Mononuclear cell (primary cell): Measurements from ENCODE around the gene PRRC1. TPM values are rescaled to one million over a fixed set of nuclear protein-coding genes. Genes with fewer than 3 reads are reported as not detected.
"Not testable (repeated sequence)": the region's sequence is repeated elsewhere in the genome, so short reads cannot be mapped to it uniquely, and the experiment has no call there.

ENCODE experiments used
- H3K27me3 ChIP-seq: 2 replicates; pipeline ENCODE4 v1.6.0; 2011; ENCODE audit warnings: low read length, control low read depth; ENCODE audit not compliant: insufficient read depth
- H3K4me1 ChIP-seq: 2 replicates; pipeline ENCODE4 v1.5.1; 2011; ENCODE audit warnings: mild to moderate bottlenecking, low read length, control low read depth; ENCODE audit not compliant: insufficient read depth
- H3K4me3 ChIP-seq: 2 replicates; pipeline ENCODE4 v1.5.1; 2011; ENCODE audit warnings: mild to moderate bottlenecking, low read length, moderate library complexity
- H3K9me3 ChIP-seq: 2 replicates; pipeline ENCODE4 v1.5.1; 2011; ENCODE audit warnings: low read depth, mild to moderate bottlenecking, control low read depth, low read length
- total RNA-seq: library from RNA; depleted of rRNA; stranded (reverse); fragments of >200 nt; gene quantifications from one replicate; pipeline ENCODE4 v1.2.3, GENCODE V29; 2012

PRRC1 gene
- total RNA-seq, 1 donor = 44.6 TPM

DNA sequence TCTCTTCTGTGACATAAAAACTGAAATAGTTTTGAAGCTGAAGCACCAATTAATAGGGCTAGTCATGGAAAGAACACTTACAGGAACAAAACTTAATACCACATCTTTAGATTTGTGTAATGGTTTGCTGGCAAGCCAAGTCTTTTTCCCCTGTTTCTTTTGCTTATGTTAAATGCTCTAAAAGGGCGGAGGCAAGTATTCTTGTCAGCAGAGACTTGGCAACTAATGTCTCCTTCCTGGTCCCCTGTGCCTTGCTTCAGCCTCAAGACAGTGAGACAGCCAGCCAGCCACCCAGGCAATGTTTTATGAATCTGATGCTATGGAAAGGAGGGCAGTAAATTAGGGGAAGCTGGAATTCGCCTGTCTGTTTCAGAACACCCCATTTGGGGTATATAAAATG, 45.7 kb downstream of the PRRC1 start:
- no peaks in the 10 kb centered on the region for H3K27me3 ChIP-seq
- peaks cover 9% of the 10 kb centered on the region for H3K4me1 ChIP-seq
- no peak overlapping the region for H3K4me3 ChIP-seq
- H3K9me3 ChIP-seq = no peaks in the 10 kb centered on the region

DNA sequence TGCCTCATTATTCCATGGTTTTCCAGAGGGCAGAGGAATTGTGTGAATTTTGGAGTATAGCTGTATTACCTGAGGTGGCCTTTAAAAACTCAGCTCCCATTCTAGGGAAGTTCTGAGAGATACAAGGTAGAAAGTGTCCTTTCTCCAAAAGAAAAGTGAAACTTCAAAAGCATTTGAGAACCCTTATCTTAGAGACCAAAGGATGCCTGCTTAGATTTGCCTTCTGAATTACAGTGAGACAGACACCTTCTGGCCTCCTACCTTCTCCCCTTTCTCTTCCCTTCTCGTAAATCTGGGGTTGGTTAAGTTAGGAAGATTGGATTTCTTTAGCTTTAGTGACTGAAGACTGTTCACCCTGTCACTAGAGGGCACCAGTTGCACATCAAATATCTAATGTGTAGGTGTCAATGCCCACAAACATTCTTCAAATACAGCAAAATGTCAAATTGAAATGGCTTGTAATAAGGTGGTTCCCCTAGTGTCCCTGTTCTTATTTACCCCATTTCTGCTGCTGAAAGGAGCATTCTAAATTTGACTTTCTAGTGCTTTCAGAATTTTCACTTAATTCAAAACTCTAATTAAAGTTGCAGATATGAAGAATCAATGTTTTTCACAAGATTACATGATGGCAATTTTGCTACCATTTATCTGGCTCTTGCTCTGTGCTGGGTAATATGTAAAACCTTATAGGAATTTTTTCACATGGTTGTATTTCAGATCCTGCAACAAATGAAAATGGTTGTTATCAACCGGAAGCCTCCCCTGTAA, 46.7 kb downstream of the PRRC1 start:
- H3K4me1 ChIP-seq = peaks cover 9% of the 10 kb centered on the region
- no peak overlapping the region for H3K4me3 ChIP-seq

DNA sequence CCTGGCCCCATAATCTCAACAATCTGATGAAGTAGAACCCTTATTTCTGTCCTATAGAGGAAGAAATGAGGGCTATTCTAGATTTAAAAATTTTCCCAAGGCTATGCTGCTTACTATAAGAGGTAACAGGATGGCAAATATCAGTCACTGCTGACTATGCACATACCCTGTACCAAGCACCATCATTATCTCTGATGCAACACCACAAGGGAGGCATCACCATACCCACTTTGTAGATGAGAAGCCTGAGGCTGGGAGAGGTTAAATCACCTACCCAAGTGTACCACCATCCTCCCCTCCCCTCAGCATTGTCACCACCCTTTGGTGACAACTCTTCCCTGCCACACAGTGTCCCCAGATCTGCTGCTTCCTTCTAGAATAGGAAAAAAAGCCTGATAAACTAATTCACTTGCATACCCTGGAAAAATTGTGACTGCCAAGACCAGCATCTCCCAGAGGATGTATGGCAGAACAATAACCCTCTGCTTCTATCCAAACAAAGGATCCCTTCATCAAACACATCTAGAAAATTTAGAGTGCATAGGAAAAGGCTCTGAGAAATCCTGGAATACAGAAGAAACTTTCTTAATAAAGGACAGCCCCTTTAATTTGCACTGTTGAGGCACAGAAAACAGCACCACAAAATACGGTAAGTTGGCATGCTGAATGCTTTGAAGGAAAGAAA, 48.3 kb downstream of the PRRC1 start:
- Histone ChIP-seq H3K4me1 (peaks cover 9% of the 10 kb centered on the region), H3K27me3 (no peaks in the 10 kb centered on the region), H3K9me3 (no peaks in the 10 kb centered on the region), H3K4me3 (no peak overlapping the region)

More for the DNA sequence above, 46.7 kb downstream of the PRRC1 start:
- Histone ChIP-seq H3K9me3 (no peaks in the 10 kb centered on the region), H3K27me3 (no peaks in the 10 kb centered on the region)

DNA sequence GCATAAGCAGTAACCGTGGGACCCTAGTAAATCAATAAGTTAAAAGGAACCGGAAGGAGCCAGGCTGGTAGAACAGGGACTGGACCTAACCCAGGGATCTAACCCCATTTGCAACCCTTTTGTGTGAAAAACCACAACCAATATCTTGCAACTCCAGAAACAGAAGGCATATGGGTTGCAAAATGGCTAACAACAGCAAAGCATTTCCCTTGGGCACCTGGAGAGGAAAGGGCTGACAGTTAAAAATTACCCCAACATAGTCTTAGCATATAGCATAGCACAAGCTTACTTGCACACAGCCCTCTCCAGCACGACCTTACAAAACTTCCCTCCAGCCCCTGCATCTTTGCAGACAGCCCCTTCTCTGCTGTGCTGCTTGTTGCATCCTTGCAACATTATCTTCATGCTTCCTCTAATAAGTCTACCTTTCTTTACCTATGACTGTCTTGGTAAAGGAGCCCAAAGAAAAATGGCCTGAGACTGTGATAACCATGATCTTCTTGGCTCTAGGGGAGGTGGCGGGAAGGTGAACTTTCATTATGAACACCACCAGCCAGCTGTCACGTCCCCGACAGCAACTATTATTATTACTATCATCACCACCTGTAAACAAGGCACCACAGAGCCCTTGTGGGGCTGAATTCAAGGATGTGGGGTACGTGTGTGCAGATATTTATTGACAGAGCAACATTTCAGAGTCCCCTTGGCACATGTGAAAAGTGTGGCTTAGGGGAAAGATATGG, 49.8 kb downstream of the PRRC1 start:
- H3K9me3 ChIP-seq = no peaks in the 10 kb centered on the region
- peaks cover 9% of the 10 kb centered on the region for H3K4me1 ChIP-seq
- H3K4me3 ChIP-seq = no peak overlapping the region
- no peaks in the 10 kb centered on the region for H3K27me3 ChIP-seq

DNA sequence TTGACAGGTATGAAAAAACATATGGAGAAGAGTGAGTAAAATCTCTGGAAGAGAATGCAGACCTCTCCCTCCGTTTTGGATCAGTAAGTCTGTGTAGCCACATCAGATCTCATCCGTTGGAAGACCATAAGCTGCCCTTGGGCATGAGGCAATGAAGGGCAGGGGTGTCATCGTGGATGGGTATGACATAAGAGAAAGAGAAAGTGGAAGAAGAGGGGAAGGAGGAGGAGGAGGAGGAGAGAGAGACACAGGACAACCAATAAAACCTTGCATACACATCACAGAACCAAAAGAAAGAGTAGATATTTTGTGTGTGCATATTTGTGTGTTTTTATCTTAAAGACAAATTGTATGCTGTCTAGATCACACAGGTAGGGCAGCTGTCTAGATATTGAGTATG, 50.7 kb downstream of the PRRC1 start:
- Histone ChIP-seq H3K9me3 (no peaks in the 10 kb centered on the region), H3K27me3 (no peaks in the 10 kb centered on the region), H3K4me1 (peaks cover 9% of the 10 kb centered on the region), H3K4me3 (no peak overlapping the region)

DNA sequence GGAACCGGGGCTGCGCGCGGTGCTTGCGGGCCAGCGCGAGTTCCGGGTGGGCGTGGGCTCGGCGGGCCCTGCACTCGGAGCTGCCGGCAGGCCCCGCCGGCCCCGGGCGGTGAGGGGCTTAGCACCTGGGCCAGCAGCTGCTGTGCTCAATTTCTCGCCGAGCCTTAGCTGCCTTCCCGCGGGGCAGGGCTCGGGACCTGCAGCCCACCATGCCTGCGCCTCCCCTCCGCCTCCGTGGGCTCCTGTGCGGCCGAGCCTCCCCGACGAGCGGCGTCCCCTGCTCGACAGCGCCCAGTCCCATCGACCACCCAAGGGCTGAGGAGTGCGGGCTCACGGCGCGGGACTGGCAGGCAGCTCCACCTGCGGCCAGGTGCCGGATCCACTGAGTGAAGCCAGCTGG, 52.0 kb downstream of the PRRC1 start:
- H3K4me1 ChIP-seq, H3K4me3 ChIP-seq, H3K9me3 ChIP-seq, H3K27me3 ChIP-seq: not testable (repeated sequence)

DNA sequence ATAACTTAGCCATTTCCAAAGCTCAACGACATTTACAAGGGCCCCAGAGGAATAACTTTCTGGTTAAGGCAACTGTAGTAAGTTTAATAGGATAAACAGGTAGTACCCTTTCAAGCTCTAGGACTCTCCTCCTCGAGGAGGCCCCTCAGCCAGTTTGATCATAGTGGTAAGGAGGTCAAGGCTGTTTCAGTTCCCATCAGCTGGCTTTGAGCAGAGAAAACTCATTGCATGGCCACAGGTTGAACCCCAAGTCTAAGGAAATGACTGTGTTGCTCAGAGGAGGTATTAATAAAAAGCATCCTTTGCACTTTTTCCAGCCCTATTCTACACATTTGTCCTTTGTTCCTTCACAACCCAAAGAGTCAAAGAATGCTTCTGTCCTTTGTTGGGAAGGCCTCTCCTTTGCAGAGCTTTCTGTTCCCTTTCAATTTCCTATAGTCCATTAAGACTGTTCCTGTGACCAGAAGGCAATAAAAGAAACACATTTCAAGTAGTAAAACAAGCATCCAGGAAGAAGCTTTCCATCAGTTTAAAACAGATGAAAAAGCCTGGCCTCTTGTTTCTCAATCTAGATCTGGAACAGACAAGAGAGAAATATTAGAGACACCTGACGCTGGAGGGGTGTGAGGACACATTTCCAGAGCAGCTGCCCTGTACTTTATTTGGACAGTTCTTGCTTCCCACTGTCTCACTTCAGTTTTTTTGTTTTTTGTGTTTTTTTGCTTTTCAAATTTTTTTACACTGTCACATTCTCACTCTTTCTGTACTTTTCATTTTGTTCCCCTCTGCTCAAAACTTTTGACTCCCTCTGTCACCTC, 54.1 kb downstream of the PRRC1 start:
- Histone ChIP-seq H3K27me3 (no peaks in the 10 kb centered on the region), H3K4me1 (peaks cover 9% of the 10 kb centered on the region), H3K9me3 (no peaks in the 10 kb centered on the region), H3K4me3 (no peak overlapping the region)

DNA sequence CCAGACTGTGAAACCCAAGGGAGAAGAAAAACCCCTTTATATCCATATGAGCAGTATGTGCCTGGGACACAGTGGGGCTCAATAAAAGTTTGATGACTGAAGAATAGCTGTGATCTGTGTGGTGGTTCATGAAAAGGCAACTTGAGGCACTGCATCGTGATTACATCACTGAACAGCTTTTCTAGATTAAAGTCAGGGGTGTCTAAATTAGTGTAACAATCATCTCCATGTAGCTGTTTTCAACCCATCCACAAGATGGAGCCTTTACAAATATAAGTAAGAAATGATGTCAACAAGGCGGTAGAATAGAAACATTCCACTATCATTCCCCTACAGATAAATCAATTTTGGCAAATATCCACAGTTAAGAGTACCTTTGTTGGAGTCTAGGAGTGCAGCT, 55.5 kb downstream of the PRRC1 start:
- no peaks in the 10 kb centered on the region for H3K9me3 ChIP-seq
- H3K4me3 ChIP-seq = no peak overlapping the region
- H3K27me3 ChIP-seq = no peaks in the 10 kb centered on the region
- no peaks in the 10 kb centered on the region for H3K4me1 ChIP-seq

DNA sequence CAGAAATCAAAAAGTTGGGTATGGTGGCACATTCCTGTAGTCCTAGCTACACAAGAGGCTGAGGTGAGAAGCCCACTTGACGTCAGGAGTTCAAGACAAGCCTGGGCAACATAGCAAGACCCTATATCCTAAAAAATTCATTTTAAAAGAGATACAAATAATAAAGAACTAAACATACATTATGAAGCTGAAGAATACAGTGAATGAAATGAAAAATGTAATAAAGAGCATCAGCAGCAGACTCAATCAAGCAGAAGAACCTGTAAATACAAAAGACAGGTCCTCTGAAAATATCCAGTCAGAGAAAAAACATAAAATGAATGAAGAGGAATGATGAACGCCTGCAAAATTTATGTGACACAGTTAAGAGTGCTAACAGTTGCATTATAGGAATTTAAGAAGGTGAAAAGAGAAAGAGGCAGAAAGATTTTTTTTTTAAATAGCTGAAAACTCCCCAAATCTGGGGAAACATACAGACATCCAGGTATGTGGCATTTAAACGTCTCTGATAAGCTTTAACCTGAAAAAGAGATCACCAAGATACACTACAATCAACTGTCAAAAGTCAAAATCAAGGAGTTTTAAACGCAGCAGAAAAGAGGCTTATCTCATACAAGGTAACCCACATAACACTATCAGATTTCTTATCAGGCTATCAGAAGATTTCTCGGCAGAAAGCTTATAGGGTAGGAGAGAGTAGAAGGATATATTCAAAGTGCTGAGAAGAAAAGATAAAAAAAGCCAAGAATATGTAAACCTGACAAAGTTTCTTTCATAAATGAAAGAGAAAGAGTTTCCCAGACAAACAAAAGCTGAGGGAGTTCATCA, 57.6 kb downstream of the PRRC1 start:
- Histone ChIP-seq H3K27me3 (no peaks in the 10 kb centered on the region), H3K4me1 (no peaks in the 10 kb centered on the region), H3K9me3 (no peaks in the 10 kb centered on the region), H3K4me3 (no peak overlapping the region)

DNA sequence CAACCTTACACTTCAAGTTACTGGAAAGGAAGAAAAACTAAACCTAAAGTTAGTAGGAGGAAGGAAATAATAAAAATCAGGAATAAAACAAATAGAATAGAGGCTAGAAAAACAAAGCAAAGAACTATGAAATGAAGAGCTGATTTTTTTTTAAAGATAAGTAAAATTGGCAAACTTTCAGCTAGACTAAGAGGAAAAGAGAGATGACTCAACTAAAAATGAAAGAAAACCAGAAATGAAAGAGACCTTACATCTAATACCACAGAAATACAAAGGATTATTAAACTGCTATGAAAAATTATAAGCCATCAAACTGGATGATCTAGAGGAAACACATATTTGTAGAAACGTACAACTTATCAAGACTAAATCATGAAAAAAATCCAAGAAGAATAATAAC, 60.0 kb downstream of the PRRC1 start:
- Histone ChIP-seq H3K27me3 (no peaks in the 10 kb centered on the region), H3K4me1 (no peaks in the 10 kb centered on the region)

DNA sequence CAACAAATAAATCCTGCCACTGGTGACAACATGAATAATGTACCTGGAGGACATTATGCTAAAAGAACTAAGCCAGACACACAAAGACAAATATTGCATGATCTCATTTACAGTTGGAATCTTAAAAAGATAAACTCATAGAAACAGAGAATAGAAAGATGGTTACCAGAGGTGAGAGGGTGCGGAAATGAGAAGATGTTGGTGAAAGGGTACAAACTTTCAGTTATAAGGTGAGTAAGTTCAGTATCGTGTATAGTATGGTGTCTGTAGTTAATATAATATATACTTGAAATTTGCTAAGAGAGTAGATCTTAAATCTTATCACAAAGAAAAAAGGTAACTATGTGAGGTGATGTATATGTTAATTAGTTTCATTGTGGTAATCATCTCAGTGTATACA, 63.3 kb downstream of the PRRC1 start:
- no peak overlapping the region for H3K4me3 ChIP-seq
- H3K9me3 ChIP-seq = no peaks in the 10 kb centered on the region
- H3K4me1 ChIP-seq = no peaks in the 10 kb centered on the region
- H3K27me3 ChIP-seq = no peaks in the 10 kb centered on the region

More for the DNA sequence above, 60.0 kb downstream of the PRRC1 start:
- Histone ChIP-seq H3K9me3 (no peaks in the 10 kb centered on the region), H3K4me3 (no peak overlapping the region)

DNA sequence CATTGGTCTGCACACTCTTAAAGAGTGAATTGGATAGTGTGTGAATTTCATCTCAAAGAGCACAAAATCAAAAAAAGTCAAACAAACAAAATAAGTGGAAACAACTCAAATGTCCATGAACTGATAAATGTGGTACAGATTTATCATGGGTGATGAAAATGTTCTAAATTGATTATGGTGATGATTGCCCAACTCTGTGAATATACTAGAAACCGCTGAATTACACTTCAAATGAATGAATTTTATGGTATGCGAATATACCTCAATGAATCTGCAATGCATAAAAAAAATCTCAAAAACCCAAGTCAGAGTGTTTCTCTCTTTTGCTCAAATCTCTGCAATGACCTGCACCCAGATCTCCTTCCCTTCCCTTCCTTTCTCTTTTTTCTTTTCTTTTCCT, 64.0 kb downstream of the PRRC1 start:
- Histone ChIP-seq H3K4me3 (no peak overlapping the region), H3K4me1 (no peaks in the 10 kb centered on the region), H3K27me3 (no peaks in the 10 kb centered on the region), H3K9me3 (no peaks in the 10 kb centered on the region)

DNA sequence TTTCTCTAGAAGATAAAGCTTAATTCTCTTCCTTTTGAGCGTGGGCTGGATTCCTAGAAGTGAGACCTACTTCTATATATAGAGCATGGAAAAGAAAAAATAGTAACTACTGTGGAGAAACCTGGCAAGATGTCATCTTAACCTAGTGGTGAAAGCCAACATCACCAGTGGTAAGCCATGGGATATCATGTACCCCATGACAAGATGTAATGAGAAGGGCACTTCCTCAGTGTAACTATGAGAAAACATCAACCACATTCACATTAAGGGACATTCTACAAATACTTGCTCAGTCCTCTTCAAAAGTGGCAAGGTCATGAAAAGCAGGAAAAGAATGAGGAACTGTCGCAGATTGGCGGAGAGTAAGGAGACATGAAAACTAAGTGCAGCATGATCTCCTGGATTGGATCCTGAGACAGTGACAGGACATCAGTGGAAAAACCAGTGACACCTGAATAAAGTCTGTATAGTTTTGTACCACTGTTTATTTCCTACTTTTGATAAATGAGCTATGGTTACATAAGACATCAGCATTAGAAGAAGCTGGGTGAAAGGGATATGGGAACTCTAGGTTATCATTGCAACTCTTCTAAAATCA, 65.4 kb downstream of the PRRC1 start:
- Histone ChIP-seq H3K9me3 (no peaks in the 10 kb centered on the region), H3K4me1 (peaks cover 5% of the 10 kb centered on the region), H3K4me3 (no peak overlapping the region), H3K27me3 (no peaks in the 10 kb centered on the region)

DNA sequence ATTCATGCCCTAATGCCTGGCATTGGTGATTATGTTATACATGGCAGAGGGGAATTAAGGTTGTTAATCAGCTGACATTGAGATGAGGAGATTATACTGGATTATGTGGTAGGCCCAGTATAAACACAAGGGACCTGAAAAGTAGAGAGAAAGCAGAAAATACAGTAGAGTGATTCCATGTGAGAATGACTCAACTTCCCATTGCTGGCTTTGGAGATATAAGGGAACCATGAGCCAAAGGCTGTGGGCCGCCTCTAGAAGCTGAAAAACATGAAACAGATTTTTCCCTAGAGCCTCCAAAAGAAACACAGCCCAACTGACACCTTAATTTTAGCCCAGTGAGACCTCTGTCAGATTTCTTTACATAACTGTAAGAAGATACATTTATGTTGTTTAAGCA, 66.4 kb downstream of the PRRC1 start:
- Histone ChIP-seq H3K27me3 (no peaks in the 10 kb centered on the region), H3K4me1 (peaks cover 5% of the 10 kb centered on the region), H3K4me3 (no peak overlapping the region), H3K9me3 (no peaks in the 10 kb centered on the region)
